ENCODE data around the gene STEEP1. TPM values are rescaled to one million over a fixed set of nuclear protein-coding genes. Genes with fewer than 3 reads are reported as not detected.

STEEP1 gene
- total and polyA plus RNA-seq, 2 of the 13 experiments (the other 11 are each of a cell fraction or from before 2014, with no cell fraction given): 7.7 to 23.1 TPM

GRCh38 chrX:119518371-119518770 is 46.8 kb downstream of the STEEP1 start:
- POLR2A ChIA-PET: no interaction called here
- FAIRE-seq (no peak), DNase-seq (ENCODE audit: low spot score) (no peak), ATAC-seq (no peak)
- Histone ChIP-seq H3K36me3 (replicated peaks in 1 of 2; ENCODE audit: control insufficient read depth in 1 of 2, insufficient read depth in 2 of 2, low read length in 2 of 2) (no peaks in the 10 kb centered on the region), H4K20me1 (ENCODE audit: insufficient read depth, low read length) (no peaks in the 10 kb centered on the region), H3K27ac (ENCODE audit: extremely low read length, insufficient read depth, low read length) (no peak overlapping the region), H3K4me2 (ENCODE audit: low read depth, low read length) (no peak overlapping the region), H3K9ac (ENCODE audit: insufficient read depth, low read depth, low read length) (no peak overlapping the region), H3K27me3 (ENCODE audit: control insufficient read depth in 1 of 2, insufficient read depth in 2 of 2, low read length in 2 of 2) (no peaks in the 10 kb centered on the region), H3K4me3 (replicated peaks in 1 of 3; ENCODE audit: insufficient read depth in 1 of 3, low read depth in 2 of 3, low read length in 3 of 3) (no peak overlapping the region), H2AFZ (ENCODE audit: low read length) (no peak overlapping the region), H3K4me1 (ENCODE audit: insufficient read depth, low read length) (peaks cover 16% of the 10 kb centered on the region), H3K9me3 (ENCODE audit: low read length) (no peaks in the 10 kb centered on the region), H3K79me2 (ENCODE audit: insufficient read depth, low read length) (no peaks in the 10 kb centered on the region)
- intact Hi-C loops (cut with micrococcal nuclease; ENCODE audit: unreplicated experiment): loop anchor here (10.0 kb wide), 2 partner anchors 104 to 176 kb away; partner anchors contain the start of gene SEPTIN6
- CTCF ChIA-PET (ENCODE audit: low intra/inter-chr PET ratio, low total read pairs): no interaction called here
- 58% methylated on average over 4 of the region's 4 CpGs for WGBS (ENCODE audit: low lambda C conversion rate)
- in situ Hi-C loops (cut with HindIII; ENCODE audit: extremely low pct_ligation_motif_present, low pct_unique_long_range_greater_than_20kb): loop anchor here (25.0 kb wide), 1 partner anchor 219 kb away; no protein-coding TSS in a partner anchor
- BruUV-seq (replicated peaks): no TSS peak
- TF ChIP-seq ZNF317 (CRISPR knock-in tag; IDR thresholded peaks at IDR 0.05) (no peak), BRD4 (CRISPR knock-in tag; IDR thresholded peaks at IDR 0.05) (no peak), NFATC3 (CRISPR knock-in tag; IDR thresholded peaks at IDR 0.05) (no peak), ZBTB21 (CRISPR knock-in tag; IDR thresholded peaks at IDR 0.05) (no peak), ZKSCAN5 (CRISPR knock-in tag; IDR thresholded peaks at IDR 0.05) (no peak), ZNF580 (CRISPR knock-in tag; IDR thresholded peaks at IDR 0.05; ENCODE audit: borderline replicate concordance, low read depth) (no peak), CREB3 (CRISPR knock-in tag; IDR thresholded peaks at IDR 0.05) (no peak), ZBTB25 (CRISPR knock-in tag; IDR thresholded peaks at IDR 0.05) (no peak), ETS1 (CRISPR knock-in tag; IDR thresholded peaks at IDR 0.05) (no peak), ADNP (CRISPR knock-in tag; IDR thresholded peaks at IDR 0.05) (no peak), POLR2AphosphoS5 (IDR thresholded peaks at IDR 0.05; ENCODE audit: low read depth, low read length) (no peak), SMARCC2 (IDR thresholded peaks at IDR 0.05) (no peak), HDAC1 (CRISPR knock-in tag; IDR thresholded peaks at IDR 0.05) (no peak), ZSCAN20 (CRISPR knock-in tag; IDR thresholded peaks at IDR 0.05; ENCODE audit: borderline replicate concordance) (no peak), POGK (CRISPR knock-in tag; conservative IDR thresholded peaks at IDR 0.05) (no peak), ZBTB3 (CRISPR knock-in tag; IDR thresholded peaks at IDR 0.05; ENCODE audit: borderline replicate concordance, low read depth) (no peak), ZNF713 (CRISPR knock-in tag; IDR thresholded peaks at IDR 0.05) (no peak), RCOR2 (CRISPR knock-in tag; IDR thresholded peaks at IDR 0.05) (no peak), CENPT (CRISPR knock-in tag; IDR thresholded peaks at IDR 0.05; ENCODE audit: low read depth) (no peak), ZNF552 (CRISPR knock-in tag; IDR thresholded peaks at IDR 0.05; ENCODE audit: borderline replicate concordance) (no peak)

Measured in HepG2 (cell line).